Hepatocyte (in vitro differentiated cells): ENCODE measurements around the gene TMEM215. TPM values are rescaled to one million over a fixed set of nuclear protein-coding genes. Genes with fewer than 3 reads are reported as not detected.

ENCODE experiments used
- DNase-seq: peaks from one replicate; pipeline ENCODE4 v3.0.0-alpha.2; 2016; ENCODE audit warnings: low spot score
- H2AFZ ChIP-seq: fragments of 200-600 bp; sonication (generic); 2 replicates; pipeline ENCODE4 v1.6.0; 2016; ENCODE audit warnings: antibody characterized with exemption, mild to moderate bottlenecking
- H3K27ac ChIP-seq: fragments of 200-600 bp; sonication (generic); 2 replicates; pipeline ENCODE4 v1.5.1; 2016; ENCODE audit warnings: mild to moderate bottlenecking
- H3K27me3 ChIP-seq: fragments of 200-600 bp; sonication (generic); 2 replicates; pipeline ENCODE4 v1.6.1; 2016
- H3K36me3 ChIP-seq: fragments of 200-600 bp; sonication (generic); replicated peaks from 2 replicates; pipeline ENCODE4 v1.5.1; 2016; ENCODE audit warnings: low read depth; ENCODE audit not compliant: insufficient read depth
- H3K4me1 ChIP-seq: fragments of 200-600 bp; sonication (generic); 2 replicates; pipeline ENCODE4 v1.5.1; 2016; ENCODE audit warnings: mild to moderate bottlenecking, moderate library complexity; ENCODE audit not compliant: insufficient read depth
- H3K4me2 ChIP-seq: fragments of 200-600 bp; sonication (generic); 2 replicates; pipeline ENCODE4 v1.6.0; 2016
- H3K4me3 ChIP-seq: fragments of 200-600 bp; sonication (generic); 2 replicates; pipeline ENCODE4 v1.5.1; 2016; ENCODE audit warnings: mild to moderate bottlenecking
- H3K79me2 ChIP-seq: fragments of 200-600 bp; sonication (generic); 2 replicates; pipeline ENCODE4 v1.6.0; 2017; ENCODE audit warnings: mild to moderate bottlenecking
- H3K9me2 ChIP-seq: fragments of 200-600 bp; sonication (generic); replicated peaks from 2 replicates; pipeline ENCODE4 v1.6.0; 2017; ENCODE audit warnings: mild to moderate bottlenecking; ENCODE audit not compliant: insufficient read depth
- H3K9me3 ChIP-seq: fragments of 200-600 bp; sonication (generic); 2 replicates; pipeline ENCODE4 v1.5.1; 2016; ENCODE audit warnings: low read depth, mild to moderate bottlenecking
- H4K20me1 ChIP-seq: fragments of 200-600 bp; sonication (generic); 2 replicates; pipeline ENCODE4 v1.6.0; 2016; ENCODE audit warnings: mild to moderate bottlenecking; ENCODE audit not compliant: insufficient read depth, poor library complexity, severe bottlenecking
- EZH2 ChIP-seq: fragments of 200-600 bp; sonication (generic); IDR thresholded peaks from 2 replicates; pipeline ENCODE4 v1.6.1; 2016; ENCODE audit warnings: antibody characterized with exemption, mild to moderate bottlenecking, borderline replicate concordance
- EZH2phosphoT487 ChIP-seq: fragments of 200-600 bp; sonication (generic); IDR thresholded peaks from one replicate; pipeline ENCODE4 v1.6.1; 2018; ENCODE audit warnings: antibody characterized with exemption, mild to moderate bottlenecking, low read depth, moderate library complexity; ENCODE audit not compliant: unreplicated experiment, severe bottlenecking
- WGBS: methylation state at CpG from one replicate; pipeline ENCODE4 v1.1.6; 2016; ENCODE audit warnings: low lambda C conversion rate; ENCODE audit errors: missing lambda C conversion rate; 5-methylcytosine and 5-hydroxymethylcytosine counted together
- polyA plus RNA-seq: library from polyadenylated mRNA; unstranded; fragments of >200 nt; fragmentation: Nextera tagmentation; extraction: Ambion mirVana; gene quantifications from 2 replicates; pipeline ENCODE4 v1.2.1, GENCODE V29; 2016
- total RNA-seq: library from RNA; depleted of rRNA; stranded (reverse); fragments of >200 nt; gene quantifications from 2 replicates; pipeline ENCODE4 v1.2.3, GENCODE V29; 2014
- TF ChIP-seq, protein P1 (sequence below): fragments of 200-600 bp; sonication (generic); IDR thresholded peaks from 2 replicates; pipeline ENCODE4 v1.5.1; 2016; ENCODE audit warnings: antibody characterized with exemption, mild to moderate bottlenecking; ENCODE audit not compliant: poor library complexity

The TMEM215 gene
- total and polyA plus RNA-seq, 2 experiments from 2014 or later, result 0.43 TPM; not detected in 1

DNA sequence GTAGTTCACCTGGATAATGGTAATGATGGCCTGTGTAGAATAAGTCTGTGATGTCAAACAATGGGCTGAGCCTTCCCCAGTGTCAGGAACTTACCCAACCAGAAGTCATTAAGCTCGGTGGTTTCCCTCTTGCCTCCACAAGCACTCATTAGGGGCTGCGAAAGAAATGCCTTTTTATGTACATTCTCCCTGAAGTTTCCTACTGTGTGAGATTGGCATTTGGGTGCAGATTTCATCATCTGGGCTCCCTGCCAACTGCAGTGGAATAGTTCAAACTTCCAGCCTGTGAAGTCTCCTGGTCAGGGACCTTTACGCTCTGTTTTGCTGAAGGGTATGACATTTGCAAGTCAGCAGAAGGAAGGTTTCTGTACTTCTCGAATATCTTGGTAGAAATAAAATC is 41.6 kb upstream of the TMEM215 start:
- Histone ChIP-seq H3K9me3 (no peaks in the 10 kb centered on the region), H3K4me3 (no peak overlapping the region), H3K36me3 (no peaks in the 10 kb centered on the region), H3K4me2 (no peak overlapping the region), H2AFZ (no peak overlapping the region), H3K79me2 (no peaks in the 10 kb centered on the region), H3K4me1 (no peaks in the 10 kb centered on the region), H3K27me3 (no peaks in the 10 kb centered on the region), H3K27ac (no peak overlapping the region), H4K20me1 (no peaks in the 10 kb centered on the region), H3K9me2 (no peaks in the 10 kb centered on the region)
- no peak for TF ChIP-seq EZH2
- no peak for TF ChIP-seq EZH2phosphoT487
- TF ChIP-seq, protein P1, sequence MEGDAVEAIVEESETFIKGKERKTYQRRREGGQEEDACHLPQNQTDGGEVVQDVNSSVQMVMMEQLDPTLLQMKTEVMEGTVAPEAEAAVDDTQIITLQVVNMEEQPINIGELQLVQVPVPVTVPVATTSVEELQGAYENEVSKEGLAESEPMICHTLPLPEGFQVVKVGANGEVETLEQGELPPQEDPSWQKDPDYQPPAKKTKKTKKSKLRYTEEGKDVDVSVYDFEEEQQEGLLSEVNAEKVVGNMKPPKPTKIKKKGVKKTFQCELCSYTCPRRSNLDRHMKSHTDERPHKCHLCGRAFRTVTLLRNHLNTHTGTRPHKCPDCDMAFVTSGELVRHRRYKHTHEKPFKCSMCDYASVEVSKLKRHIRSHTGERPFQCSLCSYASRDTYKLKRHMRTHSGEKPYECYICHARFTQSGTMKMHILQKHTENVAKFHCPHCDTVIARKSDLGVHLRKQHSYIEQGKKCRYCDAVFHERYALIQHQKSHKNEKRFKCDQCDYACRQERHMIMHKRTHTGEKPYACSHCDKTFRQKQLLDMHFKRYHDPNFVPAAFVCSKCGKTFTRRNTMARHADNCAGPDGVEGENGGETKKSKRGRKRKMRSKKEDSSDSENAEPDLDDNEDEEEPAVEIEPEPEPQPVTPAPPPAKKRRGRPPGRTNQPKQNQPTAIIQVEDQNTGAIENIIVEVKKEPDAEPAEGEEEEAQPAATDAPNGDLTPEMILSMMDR, result no peak
- WGBS, result 59% methylated on average over 4 of the region's 4 CpGs
- DNase-seq, result peak; percentile 36

DNA sequence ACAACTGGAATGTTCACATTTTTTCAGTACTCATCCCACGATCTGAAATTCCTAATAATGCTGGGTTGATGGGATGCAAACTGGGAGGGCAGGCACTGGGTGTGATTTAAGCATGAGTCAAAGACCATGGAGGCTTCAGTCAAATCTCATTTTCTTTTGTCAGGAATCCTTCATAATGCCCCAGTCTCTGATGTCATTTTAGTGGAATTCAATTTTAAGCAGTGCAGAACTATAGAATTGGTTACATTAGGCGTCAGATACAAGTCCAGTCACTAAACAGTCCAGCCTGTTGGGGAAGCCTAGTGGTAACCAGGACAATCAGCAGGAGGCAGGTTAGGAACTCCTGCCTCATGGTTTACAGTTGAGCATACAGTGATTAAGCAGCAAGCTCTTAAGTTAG is 41.0 kb upstream of the TMEM215 start:
- Histone ChIP-seq H3K4me1 (no peaks in the 10 kb centered on the region), H3K4me3 (no peak overlapping the region), H3K4me2 (no peak overlapping the region), H3K27ac (no peak overlapping the region), H3K36me3 (no peaks in the 10 kb centered on the region), H4K20me1 (no peaks in the 10 kb centered on the region), H2AFZ (no peak overlapping the region), H3K79me2 (no peaks in the 10 kb centered on the region), H3K27me3 (no peaks in the 10 kb centered on the region), H3K9me3 (no peaks in the 10 kb centered on the region), H3K9me2 (no peaks in the 10 kb centered on the region)
- 69% methylated on average over 2 of the region's 2 CpGs for WGBS
- no peak for DNase-seq
- no peak for TF ChIP-seq EZH2phosphoT487
- TF ChIP-seq, protein P1, result no peak
- no peak for TF ChIP-seq EZH2

DNA sequence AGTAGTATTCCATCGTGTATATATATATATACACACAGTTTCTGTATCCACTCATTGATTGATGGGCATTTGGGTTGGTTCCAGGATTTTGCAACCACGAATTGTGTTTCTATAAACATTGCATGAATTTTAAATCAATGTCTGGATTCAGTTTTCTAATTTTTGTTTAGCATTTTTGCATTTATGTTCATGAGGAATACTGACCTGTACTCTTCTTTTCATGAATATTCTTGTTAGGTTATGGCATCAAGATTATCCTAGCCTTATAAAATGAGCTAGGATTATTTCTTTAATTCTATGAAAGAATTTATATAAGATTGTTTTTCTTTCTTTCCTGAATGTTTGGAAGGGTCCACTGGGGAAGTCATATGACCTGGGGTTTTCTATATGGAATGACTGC is 35.3 kb upstream of the TMEM215 start:
- Histone ChIP-seq H3K36me3 (no peaks in the 10 kb centered on the region), H3K27me3 (no peaks in the 10 kb centered on the region), H3K9me3 (no peaks in the 10 kb centered on the region), H3K4me3 (no peak overlapping the region), H3K4me1 (no peaks in the 10 kb centered on the region), H4K20me1 (no peaks in the 10 kb centered on the region), H3K4me2 (no peak overlapping the region), H2AFZ (no peak overlapping the region), H3K79me2 (no peaks in the 10 kb centered on the region), H3K9me2 (no peaks in the 10 kb centered on the region), H3K27ac (no peak overlapping the region)
- no peak for DNase-seq
- 67% methylated on average over 2 of the region's 2 CpGs for WGBS
- TF ChIP-seq EZH2 (no peak), EZH2phosphoT487 (no peak)
- TF ChIP-seq, protein P1, result no peak

DNA sequence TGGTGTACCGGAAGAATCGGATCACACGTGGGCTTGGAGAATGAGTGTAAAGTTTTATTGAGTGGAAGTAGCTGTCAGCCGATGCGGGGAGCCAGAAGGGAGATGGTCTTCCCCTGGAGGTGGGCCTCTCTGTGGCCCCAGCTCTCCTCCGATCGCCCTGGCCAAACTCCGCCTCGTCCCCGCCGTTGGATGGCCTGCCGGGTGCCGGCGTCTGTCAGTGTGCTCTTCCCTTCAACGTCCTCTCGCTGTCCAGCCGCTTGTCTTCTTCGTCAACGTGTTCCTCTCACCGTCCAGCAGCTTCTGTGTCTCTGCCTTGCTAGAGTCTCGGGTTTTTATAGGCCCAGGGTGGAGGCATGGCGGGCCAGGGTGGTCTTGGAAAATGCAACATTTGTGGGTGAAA is 27.6 kb upstream of the TMEM215 start:
- Histone ChIP-seq H2AFZ (no peak overlapping the region), H3K27me3 (no peaks in the 10 kb centered on the region), H3K9me2 (no peaks in the 10 kb centered on the region), H3K36me3 (no peaks in the 10 kb centered on the region), H3K9me3 (no peaks in the 10 kb centered on the region), H3K4me3 (no peak overlapping the region), H3K79me2 (no peaks in the 10 kb centered on the region), H3K27ac (no peak overlapping the region), H3K4me1 (no peaks in the 10 kb centered on the region), H4K20me1 (no peaks in the 10 kb centered on the region), H3K4me2 (no peak overlapping the region)
- 93% methylated on average over 22 of the region's 22 CpGs for WGBS
- TF ChIP-seq EZH2 (no peak), EZH2phosphoT487 (no peak)
- TF ChIP-seq, protein P1, result no peak
- no peak for DNase-seq
